GM23338 (cell line): ENCODE results near the gene RPS6KA4. TPM values are rescaled to one million over a fixed set of nuclear protein-coding genes. Genes with fewer than 3 reads are reported as not detected.

Source experiments
- ATAC-seq: fragments of 200-7000 bp; cut with Tn5 transposase; 3 replicates; pipeline ENCODE4 v1.9.1; 2020
- DNase-seq: peaks from one replicate; pipeline ENCODE4 v3.0.0-alpha.2; 2015; ENCODE audit warnings: low spot score
- H2AFZ ChIP-seq: fragments of 200-600 bp; sonication (generic); 2 replicates; pipeline ENCODE4 v1.8.0; 2016; ENCODE audit warnings: antibody characterized with exemption, mild to moderate bottlenecking, moderate library complexity
- H3F3A ChIP-seq: fragments of 200-600 bp; sonication (generic); replicated peaks from 2 replicates; pipeline ENCODE4 v1.8.0; 2017; ENCODE audit warnings: antibody characterized with exemption, mixed run types, low read depth
- H3K27ac ChIP-seq: fragments of 200-600 bp; sonication (generic); 2 replicates; pipeline ENCODE4 v1.6.1; 2016; ENCODE audit warnings: low read depth
- H3K27me3 ChIP-seq: fragments of 200-600 bp; sonication (generic); 2 replicates; pipeline ENCODE4 v1.8.0; 2016; ENCODE audit warnings: mild to moderate bottlenecking, mixed run types, moderate library complexity; ENCODE audit not compliant: insufficient read depth
- H3K36me3 ChIP-seq: fragments of 200-600 bp; sonication (generic); 2 replicates; pipeline ENCODE4 v1.8.0; 2016; ENCODE audit warnings: mild to moderate bottlenecking; ENCODE audit not compliant: insufficient read depth
- H3K4me1 ChIP-seq: fragments of 200-600 bp; sonication (generic); 2 replicates; pipeline ENCODE4 v1.8.0; 2016; ENCODE audit warnings: mild to moderate bottlenecking, moderate library complexity; ENCODE audit not compliant: insufficient read depth
- H3K4me2 ChIP-seq: fragments of 200-600 bp; sonication (generic); 2 replicates; pipeline ENCODE4 v1.7.1; 2017; ENCODE audit warnings: mixed run types
- H3K4me3 ChIP-seq: fragments of 200-600 bp; sonication (generic); 2 replicates; pipeline ENCODE4 v1.6.1; 2016; ENCODE audit warnings: mixed run types
- H3K79me2 ChIP-seq: fragments of 200-600 bp; sonication (generic); replicated peaks from 2 replicates; pipeline ENCODE4 v1.8.0; 2017; ENCODE audit warnings: mild to moderate bottlenecking; ENCODE audit not compliant: insufficient read depth
- H3K9me2 ChIP-seq: fragments of 200-600 bp; sonication (generic); 2 replicates; pipeline ENCODE4 v1.8.0; 2017; ENCODE audit not compliant: insufficient read depth
- H4K20me1 ChIP-seq: fragments of 200-600 bp; sonication (generic); replicated peaks from 2 replicates; pipeline ENCODE4 v1.8.0; 2017; ENCODE audit warnings: mild to moderate bottlenecking; ENCODE audit not compliant: insufficient read depth
- H3K27ac Mint-ChIP-seq: 2 replicates; pipeline ENCODE4 v1.8.0; 2020; ENCODE audit warnings: inconsistent platforms, mild to moderate bottlenecking, moderate library complexity, mixed read lengths
- H3K27me3 Mint-ChIP-seq: 3 replicates; pipeline ENCODE4 v1.8.0; 2022; ENCODE audit warnings: low read depth, mild to moderate bottlenecking, moderate library complexity, mixed read lengths, inconsistent platforms; ENCODE audit not compliant: insufficient read depth, poor library complexity
- H3K36me3 Mint-ChIP-seq: 3 replicates; pipeline ENCODE4 v1.8.0; 2021; ENCODE audit warnings: low read depth, mild to moderate bottlenecking, inconsistent platforms, moderate library complexity, mixed read lengths
- H3K4me1 Mint-ChIP-seq: 3 replicates; pipeline ENCODE4 v1.8.0; 2020; ENCODE audit warnings: mild to moderate bottlenecking, inconsistent platforms, mixed read lengths
- H3K4me3 Mint-ChIP-seq: 3 replicates; pipeline ENCODE4 v1.8.0; 2021; ENCODE audit warnings: moderate library complexity, mild to moderate bottlenecking, inconsistent platforms, mixed read lengths
- H3K9me3 Mint-ChIP-seq: 3 replicates; pipeline ENCODE4 v1.8.0; 2020; ENCODE audit warnings: moderate library complexity, mild to moderate bottlenecking, inconsistent platforms, mixed read lengths
- CTCF ChIP-seq, 2 experiments: fragments of 200-600 bp in 1 of 2; sonication (generic) in 1 of 2; conservative IDR thresholded peaks; 2 replicates each; pipeline versions ENCODE4 v1.5.1 to v1.6.1; 2016 to 2017; ENCODE audit warnings: antibody characterized with exemption in 2 of 2, low read depth in 2 of 2, mild to moderate bottlenecking in 2 of 2, moderate library complexity in 1 of 2
- EZH2phosphoT487 ChIP-seq: fragments of 200-600 bp; sonication (generic); IDR thresholded peaks from one replicate; pipeline ENCODE4 v1.8.1; 2018; ENCODE audit warnings: antibody characterized with exemption; ENCODE audit not compliant: unreplicated experiment
- NANOG ChIP-seq: IDR thresholded peaks from 2 replicates; pipeline ENCODE4 v1.6.1; 2016; ENCODE audit warnings: antibody characterized with exemption, borderline replicate concordance
- REST ChIP-seq: IDR thresholded peaks from one replicate; pipeline ENCODE4 v1.6.1; 2018; ENCODE audit warnings: antibody characterized with exemption; ENCODE audit not compliant: unreplicated experiment
- polyA plus RNA-seq: library from polyadenylated mRNA; unstranded; fragments of >200 nt; fragmentation: Nextera tagmentation; extraction: Ambion mirVana; gene quantifications from 2 replicates; pipeline ENCODE4 v1.2.1, GENCODE V29; 2016
- total RNA-seq: library from RNA; depleted of rRNA; stranded (reverse); fragments of >200 nt; shearing (Covaris generic); gene quantifications from 2 replicates; pipeline ENCODE4 v1.2.3, GENCODE V29; 2014
- TF ChIP-seq, protein P1 (sequence below): fragments of 250-450 bp; sonication (Bioruptor Pico); IDR thresholded peaks from 2 replicates; pipeline ENCODE4 v1.5.0; 2020; ENCODE audit warnings: mild to moderate bottlenecking, moderate library complexity
- TF ChIP-seq, protein P2 (sequence below): IDR thresholded peaks from 2 replicates; pipeline ENCODE4 v1.6.1; 2016; ENCODE audit warnings: antibody characterized with exemption

Gene RPS6KA4
- total and polyA plus RNA-seq, 2 experiments from 2014 or later: 3.5 to 19.9 TPM

GRCh38 chr11:64382047-64382446 is 23.1 kb downstream of the RPS6KA4 start:
- Histone ChIP-seq H3K79me2 (no peaks in the 10 kb centered on the region), H3K27me3 (no peaks in the 10 kb centered on the region), H2AFZ (no peak overlapping the region), H3F3A (peaks cover 12% of the 10 kb centered on the region; the same call in 1 of the 2 replicates), H3K36me3 (no peaks in the 10 kb centered on the region), H3K4me3 (no peak overlapping the region), H4K20me1 (no peaks in the 10 kb centered on the region), H3K9me2 (no peaks in the 10 kb centered on the region), H3K4me2 (no peak overlapping the region), H3K4me1 (no peaks in the 10 kb centered on the region), H3K27ac (no peak overlapping the region)
- no peaks in the 10 kb centered on the region for H3K9me3 Mint-ChIP-seq
- no peak overlapping the region for H3K4me3 Mint-ChIP-seq
- ATAC-seq (no peak), DNase-seq (no peak)
- no peak overlapping the region for H3K27ac Mint-ChIP-seq
- TF ChIP-seq CTCF (conservative IDR thresholded peaks at IDR 0.05; ENCODE audit: low read depth in 2 of 2) (no peak), NANOG (no peak), EZH2phosphoT487 (no peak), REST (no peak)
- TF ChIP-seq, protein P1, sequence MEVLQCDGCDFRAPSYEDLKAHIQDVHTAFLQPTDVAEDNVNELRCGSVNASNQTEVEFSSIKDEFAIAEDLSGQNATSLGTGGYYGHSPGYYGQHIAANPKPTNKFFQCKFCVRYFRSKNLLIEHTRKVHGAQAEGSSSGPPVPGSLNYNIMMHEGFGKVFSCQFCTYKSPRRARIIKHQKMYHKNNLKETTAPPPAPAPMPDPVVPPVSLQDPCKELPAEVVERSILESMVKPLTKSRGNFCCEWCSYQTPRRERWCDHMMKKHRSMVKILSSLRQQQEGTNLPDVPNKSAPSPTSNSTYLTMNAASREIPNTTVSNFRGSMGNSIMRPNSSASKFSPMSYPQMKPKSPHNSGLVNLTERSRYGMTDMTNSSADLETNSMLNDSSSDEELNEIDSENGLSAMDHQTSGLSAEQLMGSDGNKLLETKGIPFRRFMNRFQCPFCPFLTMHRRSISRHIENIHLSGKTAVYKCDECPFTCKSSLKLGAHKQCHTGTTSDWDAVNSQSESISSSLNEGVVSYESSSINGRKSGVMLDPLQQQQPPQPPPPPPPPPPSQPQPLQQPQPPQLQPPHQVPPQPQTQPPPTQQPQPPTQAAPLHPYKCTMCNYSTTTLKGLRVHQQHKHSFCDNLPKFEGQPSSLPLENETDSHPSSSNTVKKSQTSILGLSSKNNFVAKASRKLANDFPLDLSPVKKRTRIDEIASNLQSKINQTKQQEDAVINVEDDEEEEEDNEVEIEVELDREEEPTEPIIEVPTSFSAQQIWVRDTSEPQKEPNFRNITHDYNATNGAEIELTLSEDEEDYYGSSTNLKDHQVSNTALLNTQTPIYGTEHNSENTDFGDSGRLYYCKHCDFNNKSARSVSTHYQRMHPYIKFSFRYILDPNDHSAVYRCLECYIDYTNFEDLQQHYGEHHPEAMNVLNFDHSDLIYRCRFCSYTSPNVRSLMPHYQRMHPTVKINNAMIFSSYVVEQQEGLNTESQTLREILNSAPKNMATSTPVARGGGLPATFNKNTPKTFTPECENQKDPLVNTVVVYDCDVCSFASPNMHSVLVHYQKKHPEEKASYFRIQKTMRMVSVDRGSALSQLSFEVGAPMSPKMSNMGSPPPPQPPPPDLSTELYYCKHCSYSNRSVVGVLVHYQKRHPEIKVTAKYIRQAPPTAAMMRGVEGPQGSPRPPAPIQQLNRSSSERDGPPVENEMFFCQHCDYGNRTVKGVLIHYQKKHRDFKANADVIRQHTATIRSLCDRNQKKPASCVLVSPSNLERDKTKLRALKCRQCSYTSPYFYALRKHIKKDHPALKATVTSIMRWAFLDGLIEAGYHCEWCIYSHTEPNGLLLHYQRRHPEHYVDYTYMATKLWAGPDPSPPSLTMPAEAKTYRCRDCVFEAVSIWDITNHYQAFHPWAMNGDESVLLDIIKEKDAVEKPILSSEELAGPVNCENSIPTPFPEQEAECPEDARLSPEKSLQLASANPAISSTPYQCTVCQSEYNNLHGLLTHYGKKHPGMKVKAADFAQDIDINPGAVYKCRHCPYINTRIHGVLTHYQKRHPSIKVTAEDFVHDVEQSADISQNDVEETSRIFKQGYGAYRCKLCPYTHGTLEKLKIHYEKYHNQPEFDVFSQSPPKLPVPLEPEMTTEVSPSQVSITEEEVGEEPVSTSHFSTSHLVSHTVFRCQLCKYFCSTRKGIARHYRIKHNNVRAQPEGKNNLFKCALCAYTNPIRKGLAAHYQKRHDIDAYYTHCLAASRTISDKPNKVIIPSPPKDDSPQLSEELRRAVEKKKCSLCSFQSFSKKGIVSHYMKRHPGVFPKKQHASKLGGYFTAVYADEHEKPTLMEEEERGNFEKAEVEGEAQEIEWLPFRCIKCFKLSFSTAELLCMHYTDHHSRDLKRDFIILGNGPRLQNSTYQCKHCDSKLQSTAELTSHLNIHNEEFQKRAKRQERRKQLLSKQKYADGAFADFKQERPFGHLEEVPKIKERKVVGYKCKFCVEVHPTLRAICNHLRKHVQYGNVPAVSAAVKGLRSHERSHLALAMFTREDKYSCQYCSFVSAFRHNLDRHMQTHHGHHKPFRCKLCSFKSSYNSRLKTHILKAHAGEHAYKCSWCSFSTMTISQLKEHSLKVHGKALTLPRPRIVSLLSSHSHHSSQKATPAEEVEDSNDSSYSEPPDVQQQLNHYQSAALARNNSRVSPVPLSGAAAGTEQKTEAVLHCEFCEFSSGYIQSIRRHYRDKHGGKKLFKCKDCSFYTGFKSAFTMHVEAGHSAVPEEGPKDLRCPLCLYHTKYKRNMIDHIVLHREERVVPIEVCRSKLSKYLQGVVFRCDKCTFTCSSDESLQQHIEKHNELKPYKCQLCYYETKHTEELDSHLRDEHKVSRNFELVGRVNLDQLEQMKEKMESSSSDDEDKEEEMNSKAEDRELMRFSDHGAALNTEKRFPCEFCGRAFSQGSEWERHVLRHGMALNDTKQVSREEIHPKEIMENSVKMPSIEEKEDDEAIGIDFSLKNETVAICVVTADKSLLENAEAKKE (CRISPR knock-in tag): no peak
- TF ChIP-seq, protein P2, sequence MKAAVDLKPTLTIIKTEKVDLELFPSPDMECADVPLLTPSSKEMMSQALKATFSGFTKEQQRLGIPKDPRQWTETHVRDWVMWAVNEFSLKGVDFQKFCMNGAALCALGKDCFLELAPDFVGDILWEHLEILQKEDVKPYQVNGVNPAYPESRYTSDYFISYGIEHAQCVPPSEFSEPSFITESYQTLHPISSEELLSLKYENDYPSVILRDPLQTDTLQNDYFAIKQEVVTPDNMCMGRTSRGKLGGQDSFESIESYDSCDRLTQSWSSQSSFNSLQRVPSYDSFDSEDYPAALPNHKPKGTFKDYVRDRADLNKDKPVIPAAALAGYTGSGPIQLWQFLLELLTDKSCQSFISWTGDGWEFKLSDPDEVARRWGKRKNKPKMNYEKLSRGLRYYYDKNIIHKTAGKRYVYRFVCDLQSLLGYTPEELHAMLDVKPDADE: no peak
- H3K27me3 Mint-ChIP-seq: peaks cover 3% of the 10 kb centered on the region
- peaks cover 3% of the 10 kb centered on the region for H3K4me1 Mint-ChIP-seq
- no peaks in the 10 kb centered on the region for H3K36me3 Mint-ChIP-seq
